SK-N-SH (cell line): ENCODE results near the gene CCDC175. TPM values are rescaled to one million over a fixed set of nuclear protein-coding genes. Genes with fewer than 3 reads are reported as not detected.

Experiments
- CTCF ChIA-PET: fragments of 300-600, 350-600 bp; formaldehyde crosslinking; extraction: SDS; loops from one replicate; lab custom pipeline; 2021; lab: Yijun Ruan, JAX
- POLR2A ChIA-PET: fragments of 350-600 bp; sonication (Branson Sonifier 250); formaldehyde crosslinking; extraction: SDS; loops from one replicate; lab custom pipeline; 2020; ENCODE audit warnings: antibody characterized with exemption, inconsistent platforms; lab: Yijun Ruan, JAX
- DNase-seq: peaks from one replicate; pipeline ENCODE4 v3.0.0; 2012
- H2AFZ ChIP-seq: fragments of 200-600 bp; sonication (generic); 2 replicates; pipeline ENCODE4 v1.8.1; 2016; ENCODE audit warnings: antibody characterized with exemption, mild to moderate bottlenecking, low read depth
- H3F3A ChIP-seq: fragments of 200-600 bp; sonication (generic); replicated peaks from 2 replicates; pipeline ENCODE3; 2016; ENCODE audit warnings: antibody characterized with exemption, mild to moderate bottlenecking; ENCODE audit not compliant: insufficient read depth
- H3K27ac ChIP-seq, 2 experiments: fragments of 200-500 bp in 1 of 2; fragments of 200-600 bp in 1 of 2; sonication (Bioruptor generic) in 1 of 2; sonication (generic), shearing (Covaris generic) in 1 of 2; 2 replicates each; pipeline versions ENCODE4 v1.5.1 to v1.6.1; 2014 to 2016; ENCODE audit warnings: low read depth in 2 of 2, inconsistent platforms in 1 of 2, low read length in 1 of 2, mild to moderate bottlenecking in 1 of 2, mixed read lengths in 1 of 2
- H3K27me3 ChIP-seq: fragments of 200-600 bp; sonication (generic), shearing (Covaris generic); 2 replicates; pipeline ENCODE4 v1.6.1; 2016; ENCODE audit warnings: mixed run types; ENCODE audit not compliant: insufficient read depth
- H3K36me3 ChIP-seq, 2 experiments: fragments of 200-500 bp in 1 of 2; fragments of 200-600 bp in 1 of 2; sonication (Bioruptor generic) in 1 of 2; sonication (generic) in 1 of 2; replicated peaks in 1 of 2; 2 replicates each; pipeline versions ENCODE3 to v1.5.1; 2014 to 2016; ENCODE audit warnings: low read length in 1 of 2, mild to moderate bottlenecking in 1 of 2; ENCODE audit not compliant: insufficient read depth in 2 of 2, control insufficient read depth in 1 of 2
- H3K4me1 ChIP-seq, 2 experiments: fragments of 200-500 bp in 1 of 2; fragments of 200-600 bp in 1 of 2; sonication (Bioruptor generic) in 1 of 2; sonication (generic), shearing (Covaris generic) in 1 of 2; 2 replicates each; pipeline versions ENCODE4 v1.5.1 to v1.6.1; 2014 to 2016; ENCODE audit warnings: low read depth in 1 of 2, low read length in 1 of 2, mixed run types in 1 of 2; ENCODE audit not compliant: insufficient read depth in 2 of 2, control insufficient read depth in 1 of 2
- H3K4me2 ChIP-seq: fragments of 200-600 bp; sonication (generic), shearing (Covaris generic); 2 replicates; pipeline ENCODE4 v1.6.1; 2017; ENCODE audit warnings: mixed run types
- H3K4me3 ChIP-seq, 2 experiments: fragments of 200-500 bp in 1 of 2; fragments of 200-600 bp in 1 of 2; sonication (Bioruptor generic) in 1 of 2; sonication (generic), shearing (Covaris generic) in 1 of 2; 2 replicates each; pipeline versions ENCODE4 v1.5.1 to v1.8.1; 2014 to 2016; ENCODE audit warnings: low read depth in 2 of 2, inconsistent platforms in 1 of 2, low read length in 1 of 2, mild to moderate bottlenecking in 1 of 2, mixed read lengths in 1 of 2, moderate library complexity in 1 of 2
- H3K79me2 ChIP-seq: fragments of 200-600 bp; sonication (generic); 2 replicates; pipeline ENCODE4 v1.8.1; 2017; ENCODE audit warnings: mild to moderate bottlenecking; ENCODE audit not compliant: insufficient read depth
- H3K9ac ChIP-seq: fragments of 200-600 bp; sonication (generic); 2 replicates; pipeline ENCODE4 v1.6.1; 2017; ENCODE audit warnings: mixed run types
- H3K9me2 ChIP-seq: fragments of 200-600 bp; sonication (generic); 2 replicates; pipeline ENCODE4 v1.6.1; 2017; ENCODE audit warnings: mixed run types
- H3K9me3 ChIP-seq: fragments of 200-600 bp; sonication (generic); 2 replicates; pipeline ENCODE4 v1.6.1; 2017; ENCODE audit warnings: mixed run types, mild to moderate bottlenecking, moderate library complexity
- H4K20me1 ChIP-seq: fragments of 200-600 bp; sonication (generic); 2 replicates; pipeline ENCODE4 v1.6.1; 2017; ENCODE audit warnings: mild to moderate bottlenecking, mixed run types; ENCODE audit not compliant: insufficient read depth
- CHD2 ChIP-seq: fragments of 150-350 bp; IDR thresholded peaks from 2 replicates; pipeline ENCODE4 v1.6.1; 2018; ENCODE audit warnings: low read length; ENCODE audit not compliant: partially characterized antibody
- ELF1 ChIP-seq: IDR thresholded peaks from 2 replicates; pipeline ENCODE4 v1.4.0; 2012
- EP300 ChIP-seq, 2 experiments: IDR thresholded peaks; 2 replicates each; pipeline versions ENCODE4 v1.4.0 to v1.6.1; 2012; ENCODE audit warnings: borderline replicate concordance in 1 of 2, low read depth in 1 of 2, low read length in 1 of 2
- EZH2phosphoT487 ChIP-seq: fragments of 200-600 bp; sonication (generic); IDR thresholded peaks from 2 replicates; pipeline ENCODE4 v1.6.1; 2017; ENCODE audit warnings: low read depth, mixed run types, mild to moderate bottlenecking, antibody characterized with exemption, moderate library complexity, borderline replicate concordance
- FOXJ3 ChIP-seq: sonication (generic); formaldehyde crosslinking; IDR thresholded peaks from 2 replicates; pipeline ENCODE4 v1.5.1; 2020; ENCODE audit warnings: mild to moderate bottlenecking, missing genetic modification reagents
- GATA2 ChIP-seq: sonication (generic); formaldehyde crosslinking; IDR thresholded peaks from 2 replicates; pipeline ENCODE4 v1.5.0; 2020; ENCODE audit warnings: mild to moderate bottlenecking, missing genetic modification reagents
- MEF2A ChIP-seq: IDR thresholded peaks from 2 replicates; pipeline ENCODE4 v1.4.0; 2012; ENCODE audit warnings: low read depth, borderline replicate concordance
- NFIC ChIP-seq: IDR thresholded peaks from 2 replicates; pipeline ENCODE4 v1.4.0; 2012; ENCODE audit warnings: borderline replicate concordance
- NRF1 ChIP-seq: IDR thresholded peaks from 2 replicates; pipeline ENCODE4 v1.6.1; 2012; ENCODE audit warnings: low read depth, mild to moderate bottlenecking, low read length
- POLR2AphosphoS5 ChIP-seq: IDR thresholded peaks from 2 replicates; pipeline ENCODE4 v1.6.1; 2012; ENCODE audit warnings: low read depth, low read length
- RAD21 ChIP-seq: IDR thresholded peaks from 2 replicates; pipeline ENCODE4 v1.6.1; 2012; ENCODE audit warnings: mild to moderate bottlenecking, low read length
- RCOR1 ChIP-seq: fragments of 150-350 bp; IDR thresholded peaks from 2 replicates; pipeline ENCODE4 v1.6.1; 2017; ENCODE audit warnings: antibody characterized with exemption, low read length
- RFX5 ChIP-seq: IDR thresholded peaks from 2 replicates; pipeline ENCODE4 v1.6.1; 2012; ENCODE audit warnings: mild to moderate bottlenecking, improper control_type of control experiment, low read length
- RXRA ChIP-seq: IDR thresholded peaks from 2 replicates; pipeline ENCODE4 v1.4.0; 2012; ENCODE audit warnings: low read depth, mild to moderate bottlenecking, borderline replicate concordance
- SIN3A ChIP-seq: IDR thresholded peaks from 2 replicates; pipeline ENCODE4 v1.6.1; 2012; ENCODE audit warnings: low read depth, mild to moderate bottlenecking, low read length, moderate library complexity, borderline replicate concordance
- SMC3 ChIP-seq: IDR thresholded peaks from 2 replicates; pipeline ENCODE4 v1.6.1; 2012; ENCODE audit warnings: low read depth, low read length, improper control_type of control experiment
- WGBS: methylation state at CpG from one replicate; pipeline ENCODE4 v1.1.6; 2017; ENCODE audit warnings: low lambda C conversion rate; 5-methylcytosine and 5-hydroxymethylcytosine counted together
- polyA plus RNA-seq, 3 experiments: library from polyadenylated mRNA; depleted of rRNA; stranded (reverse); fragments of >200 nt; gene quantifications; 2 replicates each; pipeline ENCODE4 v1.2.3, GENCODE V29; 2012
- TF ChIP-seq, protein P1 (sequence below): IDR thresholded peaks from 2 replicates; pipeline ENCODE4 v1.4.0; 2012; ENCODE audit warnings: low read depth, borderline replicate concordance
- TF ChIP-seq, protein P2 (sequence below): IDR thresholded peaks from 2 replicates; pipeline ENCODE4 v1.6.1; 2012; ENCODE audit warnings: mild to moderate bottlenecking, low read depth, low read length, moderate library complexity

CCDC175 gene
- polyA plus RNA-seq, 1 of the 3 experiments (the other 2 are of a cell fraction) = not detected

DNA sequence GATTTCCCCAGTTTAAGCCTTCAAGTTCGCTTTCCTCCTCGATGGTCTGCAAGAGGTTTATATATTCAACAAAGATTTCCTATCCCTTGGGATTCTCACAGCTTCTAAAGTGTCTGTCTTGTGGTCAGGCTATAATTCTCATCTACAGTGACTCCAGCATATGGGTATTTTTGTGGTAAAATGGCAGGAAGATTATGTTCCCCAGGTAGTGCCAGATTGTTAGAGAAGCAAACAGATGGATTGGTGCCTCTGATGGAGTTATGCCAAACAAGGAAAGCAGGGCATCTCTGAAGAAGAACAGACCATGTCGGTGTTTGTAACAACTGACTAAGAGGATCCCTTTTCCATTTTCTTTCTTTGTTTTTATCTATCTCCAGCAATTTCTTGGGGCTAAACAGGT lies 5.5 kb upstream of the CCDC175 start:
- POLR2A ChIA-PET = no interaction called here
- Histone ChIP-seq H3K9me2 (no peaks in the 10 kb centered on the region), H3K27ac (no peak overlapping the region), H3K4me3 (no peak overlapping the region), H3K79me2 (no peaks in the 10 kb centered on the region), H3K9me3 (no peaks in the 10 kb centered on the region), H3K9ac (no peak overlapping the region), H3F3A (no peaks in the 10 kb centered on the region), H3K27me3 (peaks cover 6% of the 10 kb centered on the region; the same call in 1 of the 2 replicates), H3K4me1 (peaks cover 2 to 7% of the 10 kb centered on the region in 2 experiments; a peak in 2 of 4 replicates), H4K20me1 (no peaks in the 10 kb centered on the region), H2AFZ (no peak overlapping the region), H3K4me2 (no peak overlapping the region), H3K36me3 (no peaks in the 10 kb centered on the region)
- DNase-seq = no peak
- WGBS = 49% methylated on average over 3 of the region's 3 CpGs
- CTCF ChIA-PET = interaction anchor here (9.6 kb wide), 1 partner anchor 72 kb away, joined by 198 read pairs; no protein-coding TSS in a partner anchor
- no peak for TF ChIP-seq POLR2AphosphoS5
- TF ChIP-seq NFIC = no peak
- TF ChIP-seq RAD21 = no peak
- TF ChIP-seq ELF1 = no peak
- TF ChIP-seq RXRA = no peak
- TF ChIP-seq RCOR1 = no peak
- no peak for TF ChIP-seq SMC3
- no peak for TF ChIP-seq SIN3A
- TF ChIP-seq RFX5 = no peak
- no peak for TF ChIP-seq GATA2 (CRISPR knock-in tag)
- no peak for TF ChIP-seq CHD2
- no peak for TF ChIP-seq NRF1
- no peak for TF ChIP-seq EZH2phosphoT487
- TF ChIP-seq MEF2A = no peak
- TF ChIP-seq, all 33 proteins: peak for 0

DNA sequence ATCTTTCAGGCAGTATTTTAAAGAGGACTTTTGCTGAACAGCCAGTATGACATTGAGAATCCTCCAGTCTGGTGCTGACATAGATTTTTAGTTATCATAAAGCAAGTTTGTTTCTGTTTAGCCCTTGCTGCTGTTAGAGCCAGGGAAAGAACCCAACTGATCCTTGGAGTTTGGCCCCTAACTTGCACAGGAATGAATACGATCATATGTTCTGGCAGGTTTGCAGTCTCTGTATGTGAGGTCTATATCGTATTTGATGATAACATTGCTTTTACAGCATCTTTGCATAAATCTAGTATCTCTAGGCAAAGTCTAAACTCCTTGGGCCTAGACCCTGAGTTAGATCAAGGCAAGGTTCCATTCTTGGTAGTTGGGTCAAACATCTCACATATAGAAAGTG lies 4.3 kb upstream of the CCDC175 start:
- H3K9me2 ChIP-seq = no peaks in the 10 kb centered on the region
- H3F3A ChIP-seq = no peaks in the 10 kb centered on the region
- no peaks in the 10 kb centered on the region for H3K9me3 ChIP-seq
- no peak overlapping the region for H3K27ac ChIP-seq
- DNase-seq = no peak
- peaks cover 6 to 7% of the 10 kb centered on the region in 2 experiments; a peak in 2 of 4 replicates for H3K4me1 ChIP-seq
- ChIA-PET CTCF (interaction anchor here (0.7 to 9.6 kb wide), 2 partner anchors 71 to 94 kb away, joined by 3 to 198 read pairs; no protein-coding TSS in a partner anchor), POLR2A (no interaction called here)
- no peak overlapping the region for H3K4me3 ChIP-seq
- no peak overlapping the region for H3K4me2 ChIP-seq
- no peak for TF ChIP-seq EZH2phosphoT487
- TF ChIP-seq RFX5 = no peak
- TF ChIP-seq, protein P1, sequence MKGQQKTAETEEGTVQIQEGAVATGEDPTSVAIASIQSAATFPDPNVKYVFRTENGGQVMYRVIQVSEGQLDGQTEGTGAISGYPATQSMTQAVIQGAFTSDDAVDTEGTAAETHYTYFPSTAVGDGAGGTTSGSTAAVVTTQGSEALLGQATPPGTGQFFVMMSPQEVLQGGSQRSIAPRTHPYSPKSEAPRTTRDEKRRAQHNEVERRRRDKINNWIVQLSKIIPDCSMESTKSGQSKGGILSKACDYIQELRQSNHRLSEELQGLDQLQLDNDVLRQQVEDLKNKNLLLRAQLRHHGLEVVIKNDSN = no peak
- no peak for TF ChIP-seq EP300 (IDR thresholded peaks at IDR 0.05; ENCODE audit: borderline replicate concordance in 1 of 2, low read depth in 1 of 2, low read length in 1 of 2)
- no peak for TF ChIP-seq FOXJ3 (CRISPR knock-in tag)
- no peak for TF ChIP-seq SIN3A
- TF ChIP-seq, protein P2, sequence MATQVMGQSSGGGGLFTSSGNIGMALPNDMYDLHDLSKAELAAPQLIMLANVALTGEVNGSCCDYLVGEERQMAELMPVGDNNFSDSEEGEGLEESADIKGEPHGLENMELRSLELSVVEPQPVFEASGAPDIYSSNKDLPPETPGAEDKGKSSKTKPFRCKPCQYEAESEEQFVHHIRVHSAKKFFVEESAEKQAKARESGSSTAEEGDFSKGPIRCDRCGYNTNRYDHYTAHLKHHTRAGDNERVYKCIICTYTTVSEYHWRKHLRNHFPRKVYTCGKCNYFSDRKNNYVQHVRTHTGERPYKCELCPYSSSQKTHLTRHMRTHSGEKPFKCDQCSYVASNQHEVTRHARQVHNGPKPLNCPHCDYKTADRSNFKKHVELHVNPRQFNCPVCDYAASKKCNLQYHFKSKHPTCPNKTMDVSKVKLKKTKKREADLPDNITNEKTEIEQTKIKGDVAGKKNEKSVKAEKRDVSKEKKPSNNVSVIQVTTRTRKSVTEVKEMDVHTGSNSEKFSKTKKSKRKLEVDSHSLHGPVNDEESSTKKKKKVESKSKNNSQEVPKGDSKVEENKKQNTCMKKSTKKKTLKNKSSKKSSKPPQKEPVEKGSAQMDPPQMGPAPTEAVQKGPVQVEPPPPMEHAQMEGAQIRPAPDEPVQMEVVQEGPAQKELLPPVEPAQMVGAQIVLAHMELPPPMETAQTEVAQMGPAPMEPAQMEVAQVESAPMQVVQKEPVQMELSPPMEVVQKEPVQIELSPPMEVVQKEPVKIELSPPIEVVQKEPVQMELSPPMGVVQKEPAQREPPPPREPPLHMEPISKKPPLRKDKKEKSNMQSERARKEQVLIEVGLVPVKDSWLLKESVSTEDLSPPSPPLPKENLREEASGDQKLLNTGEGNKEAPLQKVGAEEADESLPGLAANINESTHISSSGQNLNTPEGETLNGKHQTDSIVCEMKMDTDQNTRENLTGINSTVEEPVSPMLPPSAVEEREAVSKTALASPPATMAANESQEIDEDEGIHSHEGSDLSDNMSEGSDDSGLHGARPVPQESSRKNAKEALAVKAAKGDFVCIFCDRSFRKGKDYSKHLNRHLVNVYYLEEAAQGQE = no peak
- H3K27me3 ChIP-seq = peaks cover 6% of the 10 kb centered on the region; the same call in 1 of the 2 replicates
- no peak overlapping the region for H2AFZ ChIP-seq
- no peak overlapping the region for H3K9ac ChIP-seq
- H3K36me3 ChIP-seq = no peaks in the 10 kb centered on the region
- WGBS = 50% methylated on average over 2 of the region's 2 CpGs
- no peaks in the 10 kb centered on the region for H3K79me2 ChIP-seq
- H4K20me1 ChIP-seq = no peaks in the 10 kb centered on the region
